ENCODE measurements around the gene TRPC4. TPM values are rescaled to one million over a fixed set of nuclear protein-coding genes. Genes with fewer than 3 reads are reported as not detected.

Gene TRPC4
- total RNA-seq, 3 donors from 2014 or later, result 0.29 to 0.98 (median 0.32) TPM

GRCh38 chr13:37769078-37769477 is 100.5 kb downstream of the TRPC4 start:
- Histone ChIP-seq H3K27me3 (no peaks in the 10 kb centered on the region), H3K36me3 (no peaks in the 10 kb centered on the region), H3K4me1 (no peaks in the 10 kb centered on the region), H3K27ac (no peak overlapping the region), H3K4me3 (no peak overlapping the region), H3K9me3 (no peaks in the 10 kb centered on the region)
- TF ChIP-seq POLR2A (IDR thresholded peaks at IDR 0.05) (no peak), POLR2AphosphoS5 (IDR thresholded peaks at IDR 0.05) (no peak)
- TF ChIP-seq, protein P1, sequence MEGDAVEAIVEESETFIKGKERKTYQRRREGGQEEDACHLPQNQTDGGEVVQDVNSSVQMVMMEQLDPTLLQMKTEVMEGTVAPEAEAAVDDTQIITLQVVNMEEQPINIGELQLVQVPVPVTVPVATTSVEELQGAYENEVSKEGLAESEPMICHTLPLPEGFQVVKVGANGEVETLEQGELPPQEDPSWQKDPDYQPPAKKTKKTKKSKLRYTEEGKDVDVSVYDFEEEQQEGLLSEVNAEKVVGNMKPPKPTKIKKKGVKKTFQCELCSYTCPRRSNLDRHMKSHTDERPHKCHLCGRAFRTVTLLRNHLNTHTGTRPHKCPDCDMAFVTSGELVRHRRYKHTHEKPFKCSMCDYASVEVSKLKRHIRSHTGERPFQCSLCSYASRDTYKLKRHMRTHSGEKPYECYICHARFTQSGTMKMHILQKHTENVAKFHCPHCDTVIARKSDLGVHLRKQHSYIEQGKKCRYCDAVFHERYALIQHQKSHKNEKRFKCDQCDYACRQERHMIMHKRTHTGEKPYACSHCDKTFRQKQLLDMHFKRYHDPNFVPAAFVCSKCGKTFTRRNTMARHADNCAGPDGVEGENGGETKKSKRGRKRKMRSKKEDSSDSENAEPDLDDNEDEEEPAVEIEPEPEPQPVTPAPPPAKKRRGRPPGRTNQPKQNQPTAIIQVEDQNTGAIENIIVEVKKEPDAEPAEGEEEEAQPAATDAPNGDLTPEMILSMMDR (IDR thresholded peaks at IDR 0.05), result no peak
- no peak for DNase-seq (ENCODE audit: low spot score in 2 of 2)
- intact Hi-C loops (cut with DNase I; ENCODE audit: low total_unique reads), result no loop called here

GRCh38 chr13:37766502-37766901 is 103.1 kb downstream of the TRPC4 start:
- Histone ChIP-seq H3K4me3 (no peak overlapping the region), H3K27ac (no peak overlapping the region), H3K9me3 (no peaks in the 10 kb centered on the region), H3K27me3 (no peaks in the 10 kb centered on the region), H3K36me3 (no peaks in the 10 kb centered on the region), H3K4me1 (no peaks in the 10 kb centered on the region)
- DNase-seq (ENCODE audit: low spot score in 2 of 2), result no peak
- TF ChIP-seq, protein P1 (IDR thresholded peaks at IDR 0.05), result no peak
- TF ChIP-seq POLR2A (IDR thresholded peaks at IDR 0.05) (no peak), POLR2AphosphoS5 (IDR thresholded peaks at IDR 0.05) (no peak)
- intact Hi-C loops (cut with DNase I; ENCODE audit: low total_unique reads), result no loop called here

- H3K4me3 ChIP-seq, result no peak overlapping the region
- intact Hi-C loops (cut with DNase I; ENCODE audit: low total_unique reads), result no loop called here
- no peaks in the 10 kb centered on the region for H3K9me3 ChIP-seq
- H3K36me3 ChIP-seq, result no peaks in the 10 kb centered on the region
- TF ChIP-seq POLR2AphosphoS5 (IDR thresholded peaks at IDR 0.05) (no peak), POLR2A (IDR thresholded peaks at IDR 0.05) (no peak)
- TF ChIP-seq, protein P1 (IDR thresholded peaks at IDR 0.05), result no peak
- no peaks in the 10 kb centered on the region for H3K4me1 ChIP-seq
- no peak for DNase-seq (ENCODE audit: low spot score in 2 of 2)
- no peaks in the 10 kb centered on the region for H3K27me3 ChIP-seq
- no peak overlapping the region for H3K27ac ChIP-seq
Measured at GRCh38 chr13:37755349-37755748, 114.2 kb downstream of the TRPC4 start.

DNA sequence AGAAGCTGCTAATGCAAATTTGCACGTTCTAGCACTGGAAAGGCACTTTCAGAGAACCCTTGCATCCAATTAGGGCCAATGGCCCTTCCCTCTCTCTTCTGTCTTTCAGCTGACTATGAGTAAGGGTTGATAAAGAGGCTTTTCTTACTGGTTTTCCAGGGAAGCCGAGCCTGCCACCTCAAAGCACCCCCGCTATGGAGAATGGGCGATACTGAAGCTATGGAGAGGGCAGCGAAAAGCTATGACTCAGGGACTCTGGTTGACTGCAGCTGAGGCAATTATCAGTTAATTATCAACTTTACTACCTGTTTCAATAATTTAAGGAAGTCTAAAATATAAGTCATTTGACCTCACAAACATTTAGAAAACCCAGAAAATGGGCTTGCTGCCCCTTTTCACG is 115.8 kb downstream of the TRPC4 start:
- Histone ChIP-seq H3K4me1 (no peaks in the 10 kb centered on the region), H3K36me3 (no peaks in the 10 kb centered on the region), H3K27ac (no peak overlapping the region), H3K4me3 (no peak overlapping the region), H3K9me3 (no peaks in the 10 kb centered on the region), H3K27me3 (no peaks in the 10 kb centered on the region)
- TF ChIP-seq POLR2A (IDR thresholded peaks at IDR 0.05), result no peak
- TF ChIP-seq, protein P1 (IDR thresholded peaks at IDR 0.05), result no peak
- TF ChIP-seq POLR2AphosphoS5 (IDR thresholded peaks at IDR 0.05), result no peak
- intact Hi-C loops (cut with DNase I; ENCODE audit: low total_unique reads), result no loop called here
- no peak for DNase-seq (ENCODE audit: low spot score in 2 of 2)

DNA sequence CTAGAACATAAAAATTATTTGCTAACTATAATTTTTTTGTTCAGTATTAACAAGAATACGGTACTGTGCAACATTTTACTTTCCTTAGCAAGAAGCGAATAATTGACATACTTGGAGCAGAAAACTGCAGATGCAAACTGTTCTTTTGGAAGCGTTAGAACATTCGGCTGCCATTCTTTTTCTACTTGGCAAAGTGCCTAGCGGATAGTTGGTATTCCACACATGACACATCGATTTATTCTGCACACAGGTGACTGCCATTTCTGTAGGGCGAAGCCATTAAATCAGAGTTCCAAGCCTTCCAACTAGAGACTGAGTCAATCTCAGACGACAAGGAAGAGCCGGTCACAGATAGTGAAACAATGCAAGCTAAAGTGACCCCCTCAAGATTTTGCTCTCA is 117.4 kb downstream of the TRPC4 start:
- TF ChIP-seq, protein P1 (IDR thresholded peaks at IDR 0.05), result no peak
- no peak for TF ChIP-seq POLR2AphosphoS5 (IDR thresholded peaks at IDR 0.05)
- no peak for TF ChIP-seq POLR2A (IDR thresholded peaks at IDR 0.05)
- no peaks in the 10 kb centered on the region for H3K4me1 ChIP-seq
- H3K4me3 ChIP-seq, result no peak overlapping the region
- no peak overlapping the region for H3K27ac ChIP-seq
- H3K36me3 ChIP-seq, result no peaks in the 10 kb centered on the region
- intact Hi-C loops (cut with DNase I; ENCODE audit: low total_unique reads), result no loop called here
- DNase-seq (ENCODE audit: low spot score in 2 of 2), result no peak
- no peaks in the 10 kb centered on the region for H3K27me3 ChIP-seq
- H3K9me3 ChIP-seq, result no peaks in the 10 kb centered on the region
